Prostate gland (tissue), 2 donors: ENCODE data around the gene SPATA6L. TPM values are rescaled to one million over a fixed set of nuclear protein-coding genes. Genes with fewer than 3 reads are reported as not detected.

Source experiments
- DNase-seq: peaks from one replicate; pipeline ENCODE4 v3.0.0-alpha.2; 2019; ENCODE audit warnings: low spot score
- H3K27ac ChIP-seq, 2 donors: fragments of 200-600 bp; sonication (generic); 2 replicates each; pipeline ENCODE4 v1.5.1; 2017 to 2019
- H3K27me3 ChIP-seq: fragments of 200-600 bp; sonication (generic); replicated peaks from 2 replicates; pipeline ENCODE4 v1.5.1; 2019; ENCODE audit not compliant: insufficient read depth
- H3K36me3 ChIP-seq, 2 donors: fragments of 200-600 bp; sonication (generic); 1 replicate in 1 of 2; 2 replicates in 1 of 2; pipeline versions ENCODE4 v1.5.1 to v1.8.1; 2017 to 2019
- H3K4me1 ChIP-seq: fragments of 200-600 bp; sonication (generic); replicated peaks from 2 replicates; pipeline ENCODE4 v1.5.1; 2019
- H3K4me3 ChIP-seq, 2 donors: fragments of 200-600 bp; sonication (generic); 2 replicates each; pipeline ENCODE4 v1.5.1; 2017 to 2019
- H3K9me3 ChIP-seq: fragments of 200-600 bp; sonication (generic); 2 replicates; pipeline ENCODE4 v1.5.1; 2017
- CTCF ChIP-seq, 4 experiments: fragments of 200-600 bp in 2 of 4; fragments of 450-650 bp in 2 of 4; sonication (generic) in 2 of 4; IDR thresholded peaks; 1 replicate in 3 of 4; 2 replicates in 1 of 4; pipeline ENCODE4 v1.5.1; 2016 to 2019; ENCODE audit warnings: antibody characterized with exemption in 4 of 4, mild to moderate bottlenecking in 2 of 4, moderate library complexity in 2 of 4
- POLR2A ChIP-seq: fragments of 450-650 bp; IDR thresholded peaks from one replicate; pipeline ENCODE4 v1.6.1; 2016; ENCODE audit warnings: antibody characterized with exemption, mild to moderate bottlenecking
- POLR2AphosphoS5 ChIP-seq: sonication (generic); formaldehyde crosslinking; IDR thresholded peaks from one replicate; pipeline ENCODE4 v1.6.1; 2017; ENCODE audit warnings: antibody characterized with exemption
- WGBS: methylation state at CpG from one replicate; pipeline ENCODE4 v1.1.5; 2018; 5-methylcytosine and 5-hydroxymethylcytosine counted together
- intact Hi-C: fragments of 100-400 bp; cut with DNase I; formaldehyde crosslinking; loops from one replicate; pipeline ENCODE4 v1.14.2; 2022
- total RNA-seq, 2 donors: library from RNA; depleted of rRNA; stranded (reverse); fragments of >200 nt; gene quantifications; one replicate each; pipeline ENCODE4 v1.1.0, GENCODE V29; 2016

SPATA6L gene
- total RNA-seq, 2 donors from 2014 or later = 3.1 to 6.2 TPM

- Histone ChIP-seq H3K4me1 (no peaks in the 10 kb centered on the region), H3K27me3 (no peaks in the 10 kb centered on the region), H3K4me3 (no peak overlapping the region), H3K9me3 (no peaks in the 10 kb centered on the region), H3K27ac (no peak overlapping the region), H3K36me3 (no peaks in the 10 kb centered on the region)
- WGBS = 82% methylated on average over 4 of the region's 4 CpGs
- TF ChIP-seq CTCF (IDR thresholded peaks at IDR 0.05) = no peak
- TF ChIP-seq POLR2AphosphoS5 = no peak
- TF ChIP-seq POLR2A = no peak
- intact Hi-C loops = no loop called here
- DNase-seq = no peak
These were observed 40.8 kb upstream of the SPATA6L start for GRCh38 chr9:4706971-4707622.

GRCh38 chr9:4706021-4706420 is 39.7 kb upstream of the SPATA6L start:
- Histone ChIP-seq H3K4me1 (no peaks in the 10 kb centered on the region), H3K27me3 (no peaks in the 10 kb centered on the region), H3K27ac (no peak overlapping the region), H3K4me3 (no peak overlapping the region), H3K9me3 (no peaks in the 10 kb centered on the region), H3K36me3 (no peaks in the 10 kb centered on the region)
- intact Hi-C loops = no loop called here
- no peak for TF ChIP-seq CTCF (IDR thresholded peaks at IDR 0.05)
- TF ChIP-seq POLR2A = no peak
- TF ChIP-seq POLR2AphosphoS5 = no peak
- DNase-seq = no peak
- WGBS = 26% methylated on average over 2 of the region's 2 CpGs

GRCh38 chr9:4704129-4704528 is 37.8 kb upstream of the SPATA6L start:
- no peaks in the 10 kb centered on the region for H3K4me1 ChIP-seq
- no peak for DNase-seq
- intact Hi-C loops = no loop called here
- H3K9me3 ChIP-seq = no peaks in the 10 kb centered on the region
- no peaks in the 10 kb centered on the region for H3K36me3 ChIP-seq
- no peak overlapping the region for H3K27ac ChIP-seq
- H3K4me3 ChIP-seq = no peak overlapping the region
- TF ChIP-seq CTCF (IDR thresholded peaks at IDR 0.05) (no peak), POLR2AphosphoS5 (no peak), POLR2A (no peak)
- WGBS = 93% methylated on average over 2 of the region's 2 CpGs
- no peaks in the 10 kb centered on the region for H3K27me3 ChIP-seq

- Histone ChIP-seq H3K27ac (no peak overlapping the region), H3K4me1 (no peaks in the 10 kb centered on the region), H3K9me3 (no peaks in the 10 kb centered on the region), H3K36me3 (no peaks in the 10 kb centered on the region), H3K4me3 (no peak overlapping the region), H3K27me3 (no peaks in the 10 kb centered on the region)
- no peak for DNase-seq
- intact Hi-C loops = no loop called here
- 29% methylated on average over 1 of the region's 1 CpG for WGBS
- TF ChIP-seq CTCF (IDR thresholded peaks at IDR 0.05) (no peak), POLR2AphosphoS5 (no peak), POLR2A (no peak)
These were observed 35.2 kb upstream of the SPATA6L start for GRCh38 chr9:4701526-4701925.

- Histone ChIP-seq H3K4me3 (no peak overlapping the region), H3K4me1 (no peaks in the 10 kb centered on the region), H3K36me3 (no peaks in the 10 kb centered on the region), H3K9me3 (no peaks in the 10 kb centered on the region), H3K27me3 (no peaks in the 10 kb centered on the region), H3K27ac (no peak overlapping the region)
- intact Hi-C loops = no loop called here
- no peak for DNase-seq
- no peak for TF ChIP-seq POLR2A
- no peak for TF ChIP-seq CTCF (IDR thresholded peaks at IDR 0.05)
- TF ChIP-seq POLR2AphosphoS5 = no peak
- 91% methylated on average over 2 of the region's 2 CpGs for WGBS
These were observed 34.7 kb upstream of the SPATA6L start for GRCh38 chr9:4700932-4701331.
